Measurements from ENCODE around the gene DSTYK. TPM values are rescaled to one million over a fixed set of nuclear protein-coding genes. Genes with fewer than 3 reads are reported as not detected.

DSTYK gene
- total and polyA plus RNA-seq, 4 donors = 3.5 to 19.3 (median 7.1) TPM

DNA sequence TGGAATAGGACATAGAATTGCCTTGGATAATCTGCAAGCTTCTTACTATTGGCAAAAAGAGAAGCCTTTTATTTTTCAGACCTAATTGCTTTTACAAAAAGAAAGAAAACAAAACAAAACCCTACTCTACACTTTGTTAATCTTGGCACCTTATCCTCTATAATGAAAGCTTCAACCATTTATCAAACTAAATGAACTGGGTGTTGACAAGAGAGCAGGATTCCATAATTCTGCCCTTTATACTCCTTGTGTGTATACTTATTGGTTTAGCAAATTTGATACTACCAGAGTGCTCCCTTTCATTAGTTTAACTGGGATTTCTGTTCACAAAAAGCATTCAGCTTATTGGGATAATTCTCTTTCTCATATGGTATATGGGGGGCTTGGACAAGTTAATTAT is 13.2 kb upstream of the DSTYK start:
- Histone ChIP-seq H3K27ac (ENCODE audit: low read depth in 1 of 2, low read length in 1 of 2) (no peak overlapping the region), H3K4me1 (ENCODE audit: control insufficient read depth in 5 of 5, insufficient read depth in 5 of 5, low read length in 5 of 5) (peaks cover 0 to 20% (median 5%) of the 10 kb centered on the region in 5 donors), H3K4me3 (no peak overlapping the region), H3K9me3 (ENCODE audit: control insufficient read depth in 4 of 4, insufficient read depth in 3 of 4, low read length in 3 of 4) (no peaks in the 10 kb centered on the region), H3K27me3 (ENCODE audit: control insufficient read depth in 3 of 3, insufficient read depth in 3 of 3, low read length in 2 of 3) (no peaks in the 10 kb centered on the region), H3K36me3 (ENCODE audit: control insufficient read depth in 4 of 4, insufficient read depth in 4 of 4, low read length in 4 of 4) (no peaks in the 10 kb centered on the region), H3K9ac (ENCODE audit: insufficient read depth in 1 of 2, low read length in 2 of 2) (no peak overlapping the region)
- DNase-seq = no peak
- TF ChIP-seq, protein P1, sequence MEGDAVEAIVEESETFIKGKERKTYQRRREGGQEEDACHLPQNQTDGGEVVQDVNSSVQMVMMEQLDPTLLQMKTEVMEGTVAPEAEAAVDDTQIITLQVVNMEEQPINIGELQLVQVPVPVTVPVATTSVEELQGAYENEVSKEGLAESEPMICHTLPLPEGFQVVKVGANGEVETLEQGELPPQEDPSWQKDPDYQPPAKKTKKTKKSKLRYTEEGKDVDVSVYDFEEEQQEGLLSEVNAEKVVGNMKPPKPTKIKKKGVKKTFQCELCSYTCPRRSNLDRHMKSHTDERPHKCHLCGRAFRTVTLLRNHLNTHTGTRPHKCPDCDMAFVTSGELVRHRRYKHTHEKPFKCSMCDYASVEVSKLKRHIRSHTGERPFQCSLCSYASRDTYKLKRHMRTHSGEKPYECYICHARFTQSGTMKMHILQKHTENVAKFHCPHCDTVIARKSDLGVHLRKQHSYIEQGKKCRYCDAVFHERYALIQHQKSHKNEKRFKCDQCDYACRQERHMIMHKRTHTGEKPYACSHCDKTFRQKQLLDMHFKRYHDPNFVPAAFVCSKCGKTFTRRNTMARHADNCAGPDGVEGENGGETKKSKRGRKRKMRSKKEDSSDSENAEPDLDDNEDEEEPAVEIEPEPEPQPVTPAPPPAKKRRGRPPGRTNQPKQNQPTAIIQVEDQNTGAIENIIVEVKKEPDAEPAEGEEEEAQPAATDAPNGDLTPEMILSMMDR (IDR thresholded peaks at IDR 0.05; ENCODE audit: control extremely low read depth, extremely low read depth) = no peak
- no peak for ATAC-seq (ENCODE audit: insufficient read depth, low FRiP score)

DNA sequence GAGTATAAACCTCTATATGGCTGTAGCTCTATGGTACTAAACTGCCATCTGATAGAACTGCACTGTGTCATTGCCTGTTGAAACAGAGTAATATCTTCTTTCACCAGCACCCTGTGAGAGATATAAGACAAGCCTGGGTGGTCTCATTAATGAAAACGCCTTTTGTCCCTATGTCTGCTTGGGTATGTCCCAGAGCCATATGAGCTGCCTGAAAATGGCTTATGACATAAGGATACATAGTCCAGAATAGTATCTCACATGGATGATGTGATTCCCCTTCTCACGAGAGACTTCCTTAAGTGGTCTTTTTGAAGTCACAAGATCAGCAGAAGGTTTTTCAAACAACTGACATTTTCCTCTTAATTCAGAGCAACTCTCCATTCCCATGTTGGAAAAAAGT is 8.9 kb upstream of the DSTYK start:
- 62 to 69% methylated on average over 2 of the region's 2 CpGs for WGBS, 2 donors
- H3K9me3 ChIP-seq (ENCODE audit: control insufficient read depth in 4 of 4, insufficient read depth in 3 of 4, low read length in 3 of 4) = no peaks in the 10 kb centered on the region
- no peak overlapping the region for H3K4me3 ChIP-seq
- no peak for ATAC-seq (ENCODE audit: insufficient read depth, low FRiP score)
- H3K36me3 ChIP-seq (ENCODE audit: control insufficient read depth in 4 of 4, insufficient read depth in 4 of 4, low read length in 4 of 4) = no peaks in the 10 kb centered on the region
- H3K4me1 ChIP-seq (ENCODE audit: control insufficient read depth in 5 of 5, insufficient read depth in 5 of 5, low read length in 5 of 5) = no peaks in the 10 kb centered on the region
- no peak for DNase-seq
- no peak overlapping the region for H3K27ac ChIP-seq (ENCODE audit: low read depth in 1 of 2, low read length in 1 of 2)
- H3K9ac ChIP-seq (ENCODE audit: insufficient read depth in 1 of 2, low read length in 2 of 2) = no peak overlapping the region
- TF ChIP-seq, protein P1 (IDR thresholded peaks at IDR 0.05; ENCODE audit: control extremely low read depth, extremely low read depth) = no peak
- no peaks in the 10 kb centered on the region for H3K27me3 ChIP-seq (ENCODE audit: control insufficient read depth in 3 of 3, insufficient read depth in 3 of 3, low read length in 2 of 3)

DNA sequence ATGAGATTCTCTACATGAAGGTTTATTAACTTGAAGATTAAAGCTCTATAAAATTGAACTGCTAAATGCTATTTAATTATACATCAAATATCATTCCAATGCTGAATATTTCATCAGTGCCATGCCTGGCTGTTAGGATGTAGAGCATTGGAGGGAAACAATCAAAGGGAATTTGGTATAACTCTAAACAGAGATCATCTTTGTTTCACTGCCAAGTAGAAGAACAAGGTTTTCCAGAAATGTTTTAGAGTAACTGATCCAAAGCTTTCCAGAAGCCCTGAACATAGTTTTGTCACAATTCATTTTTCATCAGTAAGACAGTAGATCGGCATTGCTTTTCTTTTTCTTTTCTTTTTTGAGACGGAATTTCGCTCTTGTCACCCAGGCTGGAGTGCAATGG is 5.9 kb upstream of the DSTYK start:
- Histone ChIP-seq H3K36me3 (ENCODE audit: control insufficient read depth in 4 of 4, insufficient read depth in 4 of 4, low read length in 4 of 4) (no peaks in the 10 kb centered on the region), H3K9me3 (ENCODE audit: control insufficient read depth in 4 of 4, insufficient read depth in 3 of 4, low read length in 3 of 4) (no peaks in the 10 kb centered on the region), H3K4me3 (no peak overlapping the region), H3K4me1 (ENCODE audit: control insufficient read depth in 5 of 5, insufficient read depth in 5 of 5, low read length in 5 of 5) (no peaks in the 10 kb centered on the region), H3K27me3 (ENCODE audit: control insufficient read depth in 3 of 3, insufficient read depth in 3 of 3, low read length in 2 of 3) (no peaks in the 10 kb centered on the region), H3K9ac (ENCODE audit: insufficient read depth in 1 of 2, low read length in 2 of 2) (no peak overlapping the region), H3K27ac (ENCODE audit: low read depth in 1 of 2, low read length in 1 of 2) (no peak overlapping the region)
- 48 to 95% methylated on average over 3 of the region's 3 CpGs for WGBS, 2 donors
- DNase-seq = no peak
- no peak for ATAC-seq (ENCODE audit: insufficient read depth, low FRiP score)
- TF ChIP-seq, protein P1 (IDR thresholded peaks at IDR 0.05; ENCODE audit: control extremely low read depth, extremely low read depth) = no peak

DNA sequence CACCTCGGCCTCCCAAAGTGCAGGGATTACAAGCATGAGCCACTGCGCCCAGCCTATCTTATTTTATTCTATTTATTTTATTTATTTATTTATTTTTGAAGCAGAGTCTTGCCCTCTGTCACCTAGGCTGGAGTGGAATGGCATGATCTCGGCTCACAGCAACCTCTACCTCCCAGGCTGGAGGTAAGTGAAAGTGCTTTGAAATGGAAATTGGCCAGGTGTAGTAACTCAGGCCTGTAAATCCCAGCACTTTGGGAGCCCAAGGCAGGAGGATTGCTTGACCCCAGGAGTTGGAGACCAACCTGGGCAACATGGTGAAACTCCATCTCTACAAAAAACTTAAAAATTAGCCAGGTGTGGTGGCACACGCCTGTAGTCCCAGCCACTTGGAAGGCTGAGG is 5.1 kb upstream of the DSTYK start:
- 92 to 95% methylated on average over 4 of the region's 4 CpGs for WGBS, 2 donors
- Histone ChIP-seq H3K9ac (ENCODE audit: insufficient read depth in 1 of 2, low read length in 2 of 2) (no peak overlapping the region), H3K4me1 (ENCODE audit: control insufficient read depth in 5 of 5, insufficient read depth in 5 of 5, low read length in 5 of 5) (peaks cover 0 to 3% (median 0%) of the 10 kb centered on the region in 5 donors), H3K27ac (ENCODE audit: low read depth in 1 of 2, low read length in 1 of 2) (no peak overlapping the region), H3K4me3 (no peak overlapping the region), H3K27me3 (ENCODE audit: control insufficient read depth in 3 of 3, insufficient read depth in 3 of 3, low read length in 2 of 3) (no peaks in the 10 kb centered on the region), H3K36me3 (ENCODE audit: control insufficient read depth in 4 of 4, insufficient read depth in 4 of 4, low read length in 4 of 4) (no peaks in the 10 kb centered on the region), H3K9me3 (ENCODE audit: control insufficient read depth in 4 of 4, insufficient read depth in 3 of 4, low read length in 3 of 4) (no peaks in the 10 kb centered on the region)
- TF ChIP-seq, protein P1 (IDR thresholded peaks at IDR 0.05; ENCODE audit: control extremely low read depth, extremely low read depth) = no peak
- ATAC-seq (ENCODE audit: insufficient read depth, low FRiP score) (no peak), DNase-seq (no peak)

Measured in lung (tissue), 12 donors.